SK-N-SH treated with all-trans-retinoic acid at 6 μM for 48 hours (cell line): Measurements from ENCODE around the gene ELMO1.

ENCODE experiments used
- ARNTL ChIP-seq: fragments of 450-650 bp; formaldehyde crosslinking; IDR thresholded peaks from 2 replicates; pipeline ENCODE4 v1.5.0; 2020; ENCODE audit warnings: low read depth, mild to moderate bottlenecking, moderate library complexity, borderline replicate concordance
- BACH2 ChIP-seq: fragments of 250-450 bp; sonication (Bioruptor Pico); IDR thresholded peaks from 2 replicates; pipeline ENCODE4 v1.9.0; 2021; ENCODE audit warnings: mild to moderate bottlenecking, borderline replicate concordance
- GLIS3 ChIP-seq: fragments of 250-450 bp; sonication (Bioruptor Pico); IDR thresholded peaks from 2 replicates; pipeline ENCODE4 v1.5.0; 2020; ENCODE audit warnings: mild to moderate bottlenecking, moderate library complexity
- PPARA ChIP-seq: fragments of 250-450 bp; sonication (Bioruptor Pico); IDR thresholded peaks from 2 replicates; pipeline ENCODE4 v1.5.0; 2020; ENCODE audit warnings: mild to moderate bottlenecking, borderline replicate concordance
- ZFP3 ChIP-seq: fragments of 250-450 bp; sonication (Bioruptor Pico); IDR thresholded peaks from 2 replicates; pipeline ENCODE4 v1.5.0; 2020; ENCODE audit warnings: mild to moderate bottlenecking, moderate library complexity
- TF ChIP-seq, protein P1 (sequence below): fragments of 250-450 bp; sonication (Bioruptor Pico); IDR thresholded peaks from 2 replicates; pipeline ENCODE4 v1.8.0; 2020; ENCODE audit warnings: mild to moderate bottlenecking, moderate library complexity, borderline replicate concordance

DNA sequence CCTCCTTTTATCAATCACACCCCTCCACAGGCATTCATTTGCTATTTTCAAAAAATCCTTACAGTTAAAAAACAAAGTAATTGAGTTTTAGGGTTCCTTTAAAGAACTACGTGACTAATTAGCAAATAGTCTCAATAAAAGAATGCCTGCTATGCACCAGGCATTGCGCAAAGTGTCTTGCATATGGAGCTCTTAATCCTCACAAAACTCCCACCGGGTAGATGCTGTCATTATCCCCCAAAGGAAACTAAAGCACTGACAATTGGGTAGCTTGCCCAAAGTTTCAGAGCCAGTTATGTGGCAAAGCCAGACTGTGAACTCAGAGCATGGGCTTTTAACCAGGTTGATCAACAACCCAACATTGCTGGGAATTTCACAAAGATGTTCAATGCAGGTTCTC, 305.7 kb downstream of the ELMO1 start:
- TF ChIP-seq ZFP3 (CRISPR knock-in tag): no peak
- no peak for TF ChIP-seq GLIS3 (CRISPR knock-in tag)
- TF ChIP-seq BACH2 (CRISPR knock-in tag): no peak
- no peak for TF ChIP-seq PPARA (CRISPR knock-in tag)
- TF ChIP-seq ARNTL: no peak
- TF ChIP-seq, protein P1, sequence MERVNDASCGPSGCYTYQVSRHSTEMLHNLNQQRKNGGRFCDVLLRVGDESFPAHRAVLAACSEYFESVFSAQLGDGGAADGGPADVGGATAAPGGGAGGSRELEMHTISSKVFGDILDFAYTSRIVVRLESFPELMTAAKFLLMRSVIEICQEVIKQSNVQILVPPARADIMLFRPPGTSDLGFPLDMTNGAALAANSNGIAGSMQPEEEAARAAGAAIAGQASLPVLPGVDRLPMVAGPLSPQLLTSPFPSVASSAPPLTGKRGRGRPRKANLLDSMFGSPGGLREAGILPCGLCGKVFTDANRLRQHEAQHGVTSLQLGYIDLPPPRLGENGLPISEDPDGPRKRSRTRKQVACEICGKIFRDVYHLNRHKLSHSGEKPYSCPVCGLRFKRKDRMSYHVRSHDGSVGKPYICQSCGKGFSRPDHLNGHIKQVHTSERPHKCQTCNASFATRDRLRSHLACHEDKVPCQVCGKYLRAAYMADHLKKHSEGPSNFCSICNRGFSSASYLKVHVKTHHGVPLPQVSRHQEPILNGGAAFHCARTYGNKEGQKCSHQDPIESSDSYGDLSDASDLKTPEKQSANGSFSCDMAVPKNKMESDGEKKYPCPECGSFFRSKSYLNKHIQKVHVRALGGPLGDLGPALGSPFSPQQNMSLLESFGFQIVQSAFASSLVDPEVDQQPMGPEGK (CRISPR knock-in tag): no peak
